ENCODE data around the gene EHMT1.

DNA sequence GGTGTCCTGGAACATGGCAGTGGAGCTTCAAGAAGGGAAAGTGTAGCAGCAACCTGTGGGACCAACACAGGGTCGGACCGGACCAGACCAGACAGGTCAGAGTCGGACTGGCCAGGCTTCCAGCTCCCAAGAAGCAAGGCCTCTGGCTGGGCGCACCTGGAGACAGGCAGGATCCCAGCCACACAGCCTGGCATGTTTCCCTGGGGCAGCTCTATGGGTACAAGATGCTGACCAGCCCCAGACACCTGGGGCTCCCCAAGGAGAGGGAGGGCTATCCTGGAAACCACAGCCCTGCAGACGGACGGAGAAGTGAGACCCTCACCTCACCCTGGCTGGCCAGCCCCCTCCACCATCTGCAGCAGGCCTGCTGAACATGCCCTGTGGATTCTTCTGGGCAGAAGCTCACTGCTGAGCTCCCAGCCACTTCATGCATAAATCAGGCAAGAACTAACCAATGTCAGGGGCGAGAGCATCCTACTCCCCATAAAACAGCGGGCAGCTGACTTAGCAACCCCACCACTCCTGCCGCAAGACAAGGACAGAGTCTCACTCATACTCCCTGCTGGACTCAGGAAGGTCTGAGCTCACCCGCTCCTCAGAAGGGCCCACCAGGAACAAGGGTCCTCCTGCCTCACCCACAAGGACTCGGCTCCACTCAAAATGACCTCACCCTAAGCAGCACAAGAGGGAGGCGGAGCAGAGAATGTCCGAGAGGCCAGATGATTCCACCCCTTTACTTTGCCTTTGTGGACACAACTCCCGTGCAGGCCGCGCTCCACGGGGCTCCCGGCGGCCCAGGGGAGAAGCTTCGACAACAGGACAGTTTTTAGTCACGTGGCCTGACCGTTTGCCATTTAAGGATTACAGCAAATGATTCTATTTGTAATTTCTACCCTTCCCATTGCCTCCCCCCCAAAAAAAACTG, 37.2 kb upstream of the EHMT1 start:
- TF ChIP-seq, protein P1, sequence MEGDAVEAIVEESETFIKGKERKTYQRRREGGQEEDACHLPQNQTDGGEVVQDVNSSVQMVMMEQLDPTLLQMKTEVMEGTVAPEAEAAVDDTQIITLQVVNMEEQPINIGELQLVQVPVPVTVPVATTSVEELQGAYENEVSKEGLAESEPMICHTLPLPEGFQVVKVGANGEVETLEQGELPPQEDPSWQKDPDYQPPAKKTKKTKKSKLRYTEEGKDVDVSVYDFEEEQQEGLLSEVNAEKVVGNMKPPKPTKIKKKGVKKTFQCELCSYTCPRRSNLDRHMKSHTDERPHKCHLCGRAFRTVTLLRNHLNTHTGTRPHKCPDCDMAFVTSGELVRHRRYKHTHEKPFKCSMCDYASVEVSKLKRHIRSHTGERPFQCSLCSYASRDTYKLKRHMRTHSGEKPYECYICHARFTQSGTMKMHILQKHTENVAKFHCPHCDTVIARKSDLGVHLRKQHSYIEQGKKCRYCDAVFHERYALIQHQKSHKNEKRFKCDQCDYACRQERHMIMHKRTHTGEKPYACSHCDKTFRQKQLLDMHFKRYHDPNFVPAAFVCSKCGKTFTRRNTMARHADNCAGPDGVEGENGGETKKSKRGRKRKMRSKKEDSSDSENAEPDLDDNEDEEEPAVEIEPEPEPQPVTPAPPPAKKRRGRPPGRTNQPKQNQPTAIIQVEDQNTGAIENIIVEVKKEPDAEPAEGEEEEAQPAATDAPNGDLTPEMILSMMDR (IDR thresholded peaks at IDR 0.05; ENCODE audit: low read length), result no peak
- TF ChIP-seq EZH2 (optimal IDR thresholded peaks at IDR 0.05; ENCODE audit: low read depth, low read length), result no peak

All from MM.1S (cell line).